Body of pancreas (tissue), 4 donors: ENCODE data around the gene DTL.

Experiments used
- CTCF ChIP-seq, 7 experiments: fragments of 450-650 bp in 4 of 7; fragments of 200-600 bp in 3 of 7; sonication (generic) in 3 of 7; IDR thresholded peaks; one replicate each; pipeline ENCODE4 v1.5.1; 2016 to 2019; ENCODE audit warnings: antibody characterized with exemption in 7 of 7
- POLR2A ChIP-seq, 3 donors: fragments of 450-650 bp; IDR thresholded peaks; one replicate each; pipeline ENCODE4 v1.6.1; 2016; ENCODE audit warnings: antibody characterized with exemption in 3 of 3, mild to moderate bottlenecking in 2 of 3

- TF ChIP-seq CTCF (IDR thresholded peaks at IDR 0.05) (no peak), POLR2A (IDR thresholded peaks at IDR 0.05) (no peak)
Observed at GRCh38 chr1:212024469-212025149, 10.9 kb upstream of the DTL start.
